ENCODE results near the gene ZNF385A.

Gene ZNF385A

GRCh38 chr12:54390176-54390667 is 5.7 kb upstream of the ZNF385A start:
- no peak overlapping the region for H3K4me3 ChIP-seq (ENCODE audit: low read depth, low read length)

GRCh38 chr12:54389607-54390175 is 5.2 kb upstream of the ZNF385A start:
- TF ChIP-seq, protein P1, sequence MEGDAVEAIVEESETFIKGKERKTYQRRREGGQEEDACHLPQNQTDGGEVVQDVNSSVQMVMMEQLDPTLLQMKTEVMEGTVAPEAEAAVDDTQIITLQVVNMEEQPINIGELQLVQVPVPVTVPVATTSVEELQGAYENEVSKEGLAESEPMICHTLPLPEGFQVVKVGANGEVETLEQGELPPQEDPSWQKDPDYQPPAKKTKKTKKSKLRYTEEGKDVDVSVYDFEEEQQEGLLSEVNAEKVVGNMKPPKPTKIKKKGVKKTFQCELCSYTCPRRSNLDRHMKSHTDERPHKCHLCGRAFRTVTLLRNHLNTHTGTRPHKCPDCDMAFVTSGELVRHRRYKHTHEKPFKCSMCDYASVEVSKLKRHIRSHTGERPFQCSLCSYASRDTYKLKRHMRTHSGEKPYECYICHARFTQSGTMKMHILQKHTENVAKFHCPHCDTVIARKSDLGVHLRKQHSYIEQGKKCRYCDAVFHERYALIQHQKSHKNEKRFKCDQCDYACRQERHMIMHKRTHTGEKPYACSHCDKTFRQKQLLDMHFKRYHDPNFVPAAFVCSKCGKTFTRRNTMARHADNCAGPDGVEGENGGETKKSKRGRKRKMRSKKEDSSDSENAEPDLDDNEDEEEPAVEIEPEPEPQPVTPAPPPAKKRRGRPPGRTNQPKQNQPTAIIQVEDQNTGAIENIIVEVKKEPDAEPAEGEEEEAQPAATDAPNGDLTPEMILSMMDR (IDR thresholded peaks at IDR 0.05; ENCODE audit: low read depth, low read length) = no peak
- no peak overlapping the region for H3K4me3 ChIP-seq (ENCODE audit: low read depth, low read length)

More at GRCh38 chr12:54390176-54390667, 5.7 kb upstream of the ZNF385A start:
- TF ChIP-seq, protein P1 (IDR thresholded peaks at IDR 0.05; ENCODE audit: low read depth, low read length) = no peak

GRCh38 chr12:54389134-54389508 is 4.6 kb upstream of the ZNF385A start:
- TF ChIP-seq, protein P1 (IDR thresholded peaks at IDR 0.05; ENCODE audit: low read depth, low read length) = no peak
- no peak overlapping the region for H3K4me3 ChIP-seq (ENCODE audit: low read depth, low read length)

GRCh38 chr12:54388237-54389133 is 4.0 kb upstream of the ZNF385A start:
- TF ChIP-seq, protein P1 (IDR thresholded peaks at IDR 0.05; ENCODE audit: low read depth, low read length) = no peak
- H3K4me3 ChIP-seq (ENCODE audit: low read depth, low read length) = no peak overlapping the region

DNA sequence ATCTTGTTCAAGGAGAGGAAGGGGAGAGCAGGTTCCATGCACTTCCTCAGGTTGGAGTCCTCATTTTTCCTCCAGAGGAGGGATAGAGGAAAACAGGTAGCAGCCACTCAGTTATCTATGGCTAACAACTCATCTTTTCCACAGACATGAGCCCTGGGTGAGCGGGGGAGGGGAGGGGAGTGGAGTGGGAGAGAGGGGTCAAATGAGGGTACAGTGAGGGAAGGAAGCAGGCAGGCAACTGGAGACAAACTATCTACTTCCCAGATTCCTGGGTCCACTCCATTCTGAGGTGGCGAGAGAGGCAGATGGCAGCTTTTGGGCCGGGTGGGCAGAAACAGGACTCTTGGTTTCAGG is 2.6 kb upstream of the ZNF385A start:
- TF ChIP-seq, protein P1 (IDR thresholded peaks at IDR 0.05; ENCODE audit: low read depth, low read length) = no peak

GRCh38 chr12:54386403-54387113 is 2.0 kb upstream of the ZNF385A start:
- TF ChIP-seq, protein P1 (IDR thresholded peaks at IDR 0.05; ENCODE audit: low read depth, low read length) = no peak
- no peak overlapping the region for H3K4me3 ChIP-seq (ENCODE audit: low read depth, low read length)

More for the DNA sequence above, 2.6 kb upstream of the ZNF385A start:
- H3K4me3 ChIP-seq (ENCODE audit: low read depth, low read length) = no peak overlapping the region
